SU-DHL-6 (cell line): Measurements from ENCODE around the gene NELL1.
"Not testable (repeated sequence)": the region's sequence is repeated elsewhere in the genome, so short reads cannot be mapped to it uniquely, and the experiment has no call there.

Source experiments
- H2AFZ ChIP-seq: fragments of 200-600 bp; sonication (generic); 2 replicates; pipeline ENCODE4 v1.6.1; 2014; ENCODE audit warnings: low read depth, mild to moderate bottlenecking, moderate library complexity, mixed read lengths, antibody characterized with exemption, low read length; ENCODE audit not compliant: severe bottlenecking
- H3F3A ChIP-seq: fragments of 200-600 bp; shearing (Covaris generic); 2 replicates; pipeline ENCODE4 v1.6.0; 2016; ENCODE audit warnings: antibody characterized with exemption, mild to moderate bottlenecking; ENCODE audit not compliant: insufficient read depth
- H3K27ac ChIP-seq: fragments of 200-600 bp; sonication (generic); 2 replicates; pipeline ENCODE4 v1.5.1; 2016; ENCODE audit warnings: low read depth, mild to moderate bottlenecking, low read length, moderate library complexity, mixed read lengths
- H3K27me3 ChIP-seq: fragments of 200-600 bp; sonication (generic), shearing (Covaris generic); 2 replicates; pipeline ENCODE4 v1.6.0; 2014; ENCODE audit warnings: mild to moderate bottlenecking, low read length
- H3K36me3 ChIP-seq: fragments of 200-600 bp; sonication (generic); 2 replicates; pipeline ENCODE4 v1.6.1; 2014; ENCODE audit warnings: mild to moderate bottlenecking, low read length, mixed read lengths
- H3K4me2 ChIP-seq: fragments of 300-600, 200-600 bp; shearing (Covaris generic), sonication (generic); 2 replicates; pipeline ENCODE4 v1.6.0; 2014; ENCODE audit warnings: low read length, low read depth, mild to moderate bottlenecking; ENCODE audit not compliant: poor library complexity, severe bottlenecking
- H3K4me3 ChIP-seq: fragments of 200-600 bp; sonication (generic); 2 replicates; pipeline ENCODE4 v1.5.1; 2014; ENCODE audit warnings: antibody characterized with exemption, low read length, mild to moderate bottlenecking, mixed read lengths; ENCODE audit not compliant: insufficient read depth, poor library complexity, severe bottlenecking
- H3K79me2 ChIP-seq: fragments of 200-600 bp; sonication (generic); 2 replicates; pipeline ENCODE4 v1.6.1; 2014; ENCODE audit warnings: mild to moderate bottlenecking, low read length, moderate library complexity; ENCODE audit not compliant: insufficient read depth
- H3K9ac ChIP-seq: fragments of 200-600 bp; sonication (generic); 2 replicates; pipeline ENCODE4 v1.7.0; 2014; ENCODE audit warnings: mild to moderate bottlenecking, low read length
- H3K9me2 ChIP-seq: fragments of 200-600 bp; sonication (generic); replicated peaks from 2 replicates; pipeline ENCODE4 v1.6.1; 2014; ENCODE audit warnings: low read length; ENCODE audit not compliant: insufficient read depth
- H3K9me3 ChIP-seq: fragments of 200-600 bp; sonication (generic); 2 replicates; pipeline ENCODE4 v1.6.1; 2014; ENCODE audit warnings: low read length, mixed read lengths; ENCODE audit not compliant: insufficient read depth
- H4K20me1 ChIP-seq: fragments of 200-600 bp; sonication (generic); 2 replicates; pipeline ENCODE4 v1.6.1; 2014; ENCODE audit warnings: low read depth, mild to moderate bottlenecking, antibody characterized with exemption, low read length, moderate library complexity, mixed read lengths
- EZH2phosphoT487 ChIP-seq: fragments of 200-600 bp; sonication (generic), shearing (Covaris generic); conservative IDR thresholded peaks from 2 replicates; pipeline ENCODE4 v1.6.1; 2018; ENCODE audit warnings: mild to moderate bottlenecking, antibody characterized with exemption, low read length, moderate library complexity, mixed read lengths
- TF ChIP-seq, protein P1 (sequence below): fragments of 200-600 bp; sonication (generic); IDR thresholded peaks from one replicate; pipeline ENCODE4 v1.5.1; 2017; ENCODE audit warnings: antibody characterized with exemption, mild to moderate bottlenecking, low read length, moderate library complexity; ENCODE audit not compliant: insufficient read depth, poor library complexity, severe bottlenecking

Gene NELL1

DNA sequence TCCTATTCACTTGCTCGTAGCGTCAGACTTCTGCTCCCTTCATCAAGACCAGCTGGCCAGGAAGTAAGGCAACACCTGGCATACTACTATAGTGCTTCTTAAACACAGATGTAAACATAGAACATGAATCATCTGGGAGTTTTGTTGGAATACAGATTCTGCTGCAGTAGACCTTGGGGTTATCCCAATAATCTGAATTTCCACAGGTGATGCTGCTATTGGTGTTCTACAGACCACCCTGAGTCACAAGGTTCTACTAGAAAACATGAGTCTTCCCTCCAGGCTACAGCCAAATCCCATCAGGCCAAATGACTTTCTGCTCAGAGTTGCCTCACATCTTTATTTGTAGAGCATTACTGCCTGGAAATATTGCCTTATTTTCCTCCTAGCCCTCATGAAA lies 175.2 kb downstream of the NELL1 start:
- no peaks in the 10 kb centered on the region for H3F3A ChIP-seq
- TF ChIP-seq EZH2phosphoT487 = no peak
- TF ChIP-seq, protein P1, sequence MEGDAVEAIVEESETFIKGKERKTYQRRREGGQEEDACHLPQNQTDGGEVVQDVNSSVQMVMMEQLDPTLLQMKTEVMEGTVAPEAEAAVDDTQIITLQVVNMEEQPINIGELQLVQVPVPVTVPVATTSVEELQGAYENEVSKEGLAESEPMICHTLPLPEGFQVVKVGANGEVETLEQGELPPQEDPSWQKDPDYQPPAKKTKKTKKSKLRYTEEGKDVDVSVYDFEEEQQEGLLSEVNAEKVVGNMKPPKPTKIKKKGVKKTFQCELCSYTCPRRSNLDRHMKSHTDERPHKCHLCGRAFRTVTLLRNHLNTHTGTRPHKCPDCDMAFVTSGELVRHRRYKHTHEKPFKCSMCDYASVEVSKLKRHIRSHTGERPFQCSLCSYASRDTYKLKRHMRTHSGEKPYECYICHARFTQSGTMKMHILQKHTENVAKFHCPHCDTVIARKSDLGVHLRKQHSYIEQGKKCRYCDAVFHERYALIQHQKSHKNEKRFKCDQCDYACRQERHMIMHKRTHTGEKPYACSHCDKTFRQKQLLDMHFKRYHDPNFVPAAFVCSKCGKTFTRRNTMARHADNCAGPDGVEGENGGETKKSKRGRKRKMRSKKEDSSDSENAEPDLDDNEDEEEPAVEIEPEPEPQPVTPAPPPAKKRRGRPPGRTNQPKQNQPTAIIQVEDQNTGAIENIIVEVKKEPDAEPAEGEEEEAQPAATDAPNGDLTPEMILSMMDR = no peak
- no peak overlapping the region for H3K27ac ChIP-seq
- no peak overlapping the region for H3K4me3 ChIP-seq
- no peaks in the 10 kb centered on the region for H3K9me2 ChIP-seq
- H3K4me2 ChIP-seq = no peak overlapping the region
- H3K9me3 ChIP-seq = no peaks in the 10 kb centered on the region
- H3K27me3 ChIP-seq = no peaks in the 10 kb centered on the region
- no peak overlapping the region for H3K9ac ChIP-seq
- H3K79me2 ChIP-seq = no peaks in the 10 kb centered on the region
- no peak overlapping the region for H2AFZ ChIP-seq
- H3K36me3 ChIP-seq = no peaks in the 10 kb centered on the region
- H4K20me1 ChIP-seq = no peaks in the 10 kb centered on the region

DNA sequence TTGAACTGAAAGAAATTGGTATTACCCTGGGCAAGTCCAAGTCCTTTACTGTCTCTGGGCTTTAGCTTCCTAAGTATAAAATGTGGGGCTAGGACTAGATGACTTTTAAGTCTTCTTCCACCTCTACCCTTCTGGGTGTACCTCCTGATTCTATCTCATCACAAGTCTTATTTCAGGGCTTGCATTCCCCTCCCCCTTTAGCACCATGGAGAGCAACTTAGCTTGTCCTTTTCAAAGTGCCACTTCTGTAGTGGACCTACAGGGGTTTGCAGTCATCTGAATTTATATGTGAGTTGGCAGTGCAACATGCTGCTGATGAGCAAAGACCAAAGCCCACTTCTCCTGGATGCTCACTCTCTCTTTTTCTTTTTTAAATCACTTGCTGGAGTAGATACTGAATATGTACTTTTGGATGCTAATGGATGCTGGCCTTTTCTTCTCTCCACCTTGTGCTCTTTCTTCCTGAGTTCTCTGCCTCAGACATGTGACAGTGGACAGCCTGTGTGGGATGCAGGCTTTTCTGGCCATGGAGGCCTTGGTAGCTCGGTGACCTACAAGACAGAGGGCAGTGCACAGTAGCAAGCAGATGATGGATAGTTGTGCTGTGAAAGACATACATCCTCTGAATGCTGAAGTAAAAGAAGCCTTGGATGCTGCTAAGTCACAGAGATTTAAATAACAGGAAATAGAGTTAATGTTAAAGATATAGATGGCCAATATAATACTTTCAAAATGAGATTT lies 185.0 kb downstream of the NELL1 start:
- TF ChIP-seq, protein P1 = no peak
- no peak for TF ChIP-seq EZH2phosphoT487
- Histone ChIP-seq H3K27ac (no peak overlapping the region), H3F3A (no peaks in the 10 kb centered on the region), H3K9me3 (no peaks in the 10 kb centered on the region), H3K9me2 (no peaks in the 10 kb centered on the region; the same call in 1 of the 2 replicates), H2AFZ (no peak overlapping the region), H3K79me2 (no peaks in the 10 kb centered on the region), H3K4me3 (no peak overlapping the region), H3K4me2 (no peak overlapping the region), H3K27me3 (no peaks in the 10 kb centered on the region), H4K20me1 (no peaks in the 10 kb centered on the region), H3K9ac (no peak overlapping the region), H3K36me3 (no peaks in the 10 kb centered on the region)

DNA sequence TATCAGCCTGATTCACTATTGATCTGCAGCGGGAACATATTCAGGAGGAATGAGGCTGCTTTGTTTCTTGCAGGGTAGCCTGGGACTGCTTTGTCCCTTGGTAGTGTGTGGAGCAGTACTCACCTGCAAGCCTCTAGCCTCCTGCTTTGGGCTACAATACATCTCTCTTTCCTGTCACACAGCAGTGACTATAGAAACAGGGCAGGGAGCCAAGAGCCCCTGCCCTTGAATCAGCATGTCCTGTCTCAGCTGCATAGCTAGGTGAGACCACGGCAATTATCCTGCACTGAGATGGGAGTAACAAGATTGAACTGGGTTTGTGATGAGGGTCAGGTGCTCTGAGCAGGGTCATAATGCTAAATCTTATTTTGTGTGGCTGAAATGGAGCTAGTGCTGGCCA lies 191.9 kb downstream of the NELL1 start:
- H4K20me1 ChIP-seq = no peaks in the 10 kb centered on the region
- H3K9me3 ChIP-seq = no peaks in the 10 kb centered on the region
- H3K9me2 ChIP-seq = no peaks in the 10 kb centered on the region
- H3F3A ChIP-seq = no peaks in the 10 kb centered on the region
- H3K4me3 ChIP-seq = no peak overlapping the region
- H3K4me2 ChIP-seq = no peak overlapping the region
- no peaks in the 10 kb centered on the region for H3K36me3 ChIP-seq
- no peak overlapping the region for H3K9ac ChIP-seq
- H3K79me2 ChIP-seq = no peaks in the 10 kb centered on the region
- TF ChIP-seq EZH2phosphoT487 = no peak
- TF ChIP-seq, protein P1 = no peak
- no peak overlapping the region for H3K27ac ChIP-seq
- H3K27me3 ChIP-seq = no peaks in the 10 kb centered on the region
- H2AFZ ChIP-seq = no peak overlapping the region

DNA sequence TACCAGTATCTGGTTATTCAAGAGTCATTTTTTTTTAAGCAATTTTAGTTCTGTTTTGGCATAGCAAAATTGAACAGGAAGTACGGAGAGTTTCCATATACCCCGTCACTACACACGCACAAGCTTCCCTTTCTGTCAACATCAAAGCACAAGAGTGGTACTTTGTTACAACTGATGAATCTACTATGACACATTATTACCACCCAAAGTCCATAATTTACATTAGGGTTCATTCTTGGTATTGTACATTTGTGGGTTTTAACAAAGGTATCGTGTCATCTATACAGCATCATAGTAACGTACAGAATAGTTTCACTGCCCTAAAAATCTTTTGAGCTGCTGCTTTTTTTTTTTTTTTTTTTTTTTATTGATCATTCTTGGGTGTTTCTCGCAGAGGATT lies 192.9 kb downstream of the NELL1 start:
- not testable (repeated sequence) for H3K9ac ChIP-seq, H3K79me2 ChIP-seq, H3K9me3 ChIP-seq, H3K36me3 ChIP-seq, H4K20me1 ChIP-seq, H3K27ac ChIP-seq, H3K27me3 ChIP-seq, H3K4me2 ChIP-seq, H3K4me3 ChIP-seq, H2AFZ ChIP-seq, H3F3A ChIP-seq, H3K9me2 ChIP-seq
